Right atrium auricular region (tissue), 2 donors: ENCODE measurements around the gene ALKBH4. TPM values are rescaled to one million over a fixed set of nuclear protein-coding genes. Genes with fewer than 3 reads are reported as not detected.

Experiments used
- DNase-seq: peaks from one replicate; pipeline ENCODE4 v3.0.0-alpha.2; 2019; ENCODE audit warnings: low spot score
- H3K27ac ChIP-seq, 2 donors: fragments of 200-600 bp; sonication (generic); 1 replicate in 1 of 2; 2 replicates in 1 of 2; pipeline ENCODE4 v1.5.1; 2016 to 2019
- H3K27me3 ChIP-seq, 2 donors: fragments of 200-600 bp; sonication (generic); one replicate each; pipeline versions ENCODE4 v1.5.1 to v1.6.0; 2017 to 2019
- H3K36me3 ChIP-seq: fragments of 200-600 bp; sonication (generic); one replicate; pipeline ENCODE4 v1.5.1; 2016
- H3K4me1 ChIP-seq, 2 donors: fragments of 200-600 bp; sonication (generic); one replicate each; pipeline versions ENCODE4 v1.5.1 to v1.6.0; 2017 to 2019
- H3K4me3 ChIP-seq, 2 donors: fragments of 200-600 bp; sonication (generic); 1 replicate in 1 of 2; 2 replicates in 1 of 2; pipeline ENCODE4 v1.5.1; 2017 to 2019; ENCODE audit warnings: mild to moderate bottlenecking in 1 of 2, moderate library complexity in 1 of 2
- H3K9me3 ChIP-seq, 2 donors: fragments of 200-600 bp; sonication (generic); one replicate each; pipeline ENCODE4 v1.5.1; 2019
- CTCF ChIP-seq, 2 donors: fragments of 200-600 bp; sonication (generic); IDR thresholded peaks; one replicate each; pipeline ENCODE4 v1.5.1; 2019; ENCODE audit warnings: antibody characterized with exemption in 2 of 2
- microRNA-seq, 2 donors: library from miRNA; unstranded; fragments of <30 nt; microRNA quantifications; one replicate each; pipeline ENCODE4, GENCODE V29; 2016 to 2017; ENCODE audit warnings: borderline number of aligned reads in 2 of 2, borderline replicate concordance in 1 of 2
- total RNA-seq, 2 donors: library from RNA; depleted of rRNA; stranded (reverse); fragments of >200 nt; gene quantifications; one replicate each; pipeline ENCODE4 v1.1.0, GENCODE V29; 2016

The ALKBH4 gene
- total RNA-seq, 2 donors from 2014 or later: 10.8 to 16.8 TPM

- TF ChIP-seq CTCF (IDR thresholded peaks at IDR 0.05): no peak
Observed at GRCh38 chr7:102407910-102408309, 56.8 kb downstream of the ALKBH4 start.

More at GRCh38 chr7:102407910-102408309, 56.8 kb downstream of the ALKBH4 start:
- Histone ChIP-seq H3K36me3 (peaks cover 66% of the 10 kb centered on the region), H3K27me3 (no peaks in the 10 kb centered on the region), H3K4me3 (no peak overlapping the region), H3K4me1 (peaks cover 0 to 7% of the 10 kb centered on the region in 2 donors), H3K27ac (no peak overlapping the region), H3K9me3 (no peaks in the 10 kb centered on the region)
- no peak for DNase-seq

Small RNA genes lying within 50 kb of the gene (microRNA-seq; reads per million reads assigned to microRNA genes)
- gene MIR4467 (0 to 5.7 reads per million in 2 donors), gene MIR5090 (1.4 to 2.8 reads per million in 2 donors)

Other genes with a start within 250 kb of the ALKBH4 start
- 1 to 10 TPM; 1.3 to 2.6 TPM for gene SH2B2, start 178.0 kb downstream of the ALKBH4 start, total RNA-seq
- not detected for gene SPDYE6, start 108.4 kb downstream of the ALKBH4 start, total RNA-seq
- gene PRKRIP1, start 68.5 kb downstream of the ALKBH4 start, total RNA-seq: 1 to 10 TPM; 9.6 to 9.8 TPM
- gene ORAI2, start 31.3 kb downstream of the ALKBH4 start, total RNA-seq: 10 to 100 TPM in 1 of 2 donors, 1 to 10 TPM in 1; 5.9 to 13.3 TPM
- gene LRWD1, start 121 bp upstream of the ALKBH4 start, total RNA-seq: 10 to 100 TPM in 1 of 2 donors, 1 to 10 TPM in 1; 9.8 to 13.7 TPM
- 10 to 100 TPM; 19.2 to 34.8 TPM for gene POLR2J, start 14.1 kb upstream of the ALKBH4 start, total RNA-seq
- gene RASA4B, start 52.9 kb upstream of the ALKBH4 start, total RNA-seq: 1 to 10 TPM; 4.3 to 7.5 TPM
- under 1 TPM; 0.83 to 0.89 TPM for gene UPK3BL2, start 78.8 kb upstream of the ALKBH4 start, total RNA-seq
- gene SPDYE2, start 86.4 kb upstream of the ALKBH4 start, total RNA-seq: under 1 TPM in 1 of 2 donors, not detected in 1; 0.16 TPM
- 10 to 100 TPM in 1 of 2 donors, 1 to 10 TPM in 1; 6.2 to 10.8 TPM for gene POLR2J3, start 107.7 kb upstream of the ALKBH4 start, total RNA-seq
- gene RASA4, start 151.9 kb upstream of the ALKBH4 start, total RNA-seq: 1 to 10 TPM; 7.0 to 8.6 TPM
- gene UPK3BL1, start 177.9 kb upstream of the ALKBH4 start, total RNA-seq: 10 to 100 TPM; 12.0 to 24.4 TPM
- gene SPDYE2B, start 185.5 kb upstream of the ALKBH4 start, total RNA-seq: not detected
- 1 to 10 TPM in 1 of 2 donors, under 1 TPM in 1; 0.44 to 1.4 TPM for gene POLR2J2, start 206.8 kb upstream of the ALKBH4 start, total RNA-seq